Brain microvascular endothelial cell (primary cell): ENCODE measurements around the gene ZNF521.

ENCODE experiments used
- DNase-seq: peaks from one replicate; pipeline ENCODE4 v3.0.0-alpha.2; 2020
- H3K27ac ChIP-seq: fragments of 250-450 bp; sonication (Bioruptor Pico); 2 replicates; pipeline ENCODE4 v1.5.1; 2020; ENCODE audit warnings: mild to moderate bottlenecking, moderate library complexity
- H3K27me3 ChIP-seq: fragments of 250-450 bp; sonication (Bioruptor Pico); replicated peaks from 2 replicates; pipeline ENCODE4 v1.5.1; 2020; ENCODE audit warnings: mild to moderate bottlenecking
- H3K36me3 ChIP-seq: fragments of 250-450 bp; sonication (Bioruptor Pico); replicated peaks from 2 replicates; pipeline ENCODE4 v1.5.1; 2020; ENCODE audit warnings: mild to moderate bottlenecking
- H3K4me3 ChIP-seq: 2 replicates; pipeline ENCODE4 v1.5.1; 2011; ENCODE audit warnings: low read depth, mild to moderate bottlenecking, control low read depth, low read length, moderate library complexity
- in situ Hi-C: cut with HindIII; loops from 2 replicates; pipeline ENCODE4 v1.10.0; 2017; ENCODE audit warnings: low sequenced_read_pairs, low pct_ligation_motif_present
- TF ChIP-seq, protein P1 (sequence below): IDR thresholded peaks from 2 replicates; pipeline ENCODE4 v1.5.1; 2011; ENCODE audit warnings: low read depth, mild to moderate bottlenecking, moderate library complexity, low read length, control low read depth, inconsistent platforms; ENCODE audit errors: missing control alignments

The ZNF521 gene

DNA sequence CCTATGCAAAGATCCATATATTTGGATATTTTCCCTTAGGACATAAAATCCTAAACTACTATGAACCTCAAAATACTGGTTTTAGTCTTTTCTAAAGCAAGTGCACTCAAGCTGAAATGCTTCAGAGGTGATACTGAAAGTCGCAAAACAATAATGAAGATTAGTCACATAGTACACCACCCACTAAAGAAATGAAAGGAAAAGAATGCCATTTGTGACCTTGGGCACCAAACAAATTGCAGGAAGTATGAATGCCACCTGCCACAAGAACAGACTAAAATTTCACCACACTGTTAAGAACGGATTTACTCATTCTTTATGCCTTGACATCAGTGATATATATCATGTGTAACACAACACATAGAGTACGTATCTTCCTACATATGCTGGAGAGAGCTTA, 161.5 kb downstream of the ZNF521 start:
- no peak overlapping the region for H3K27ac ChIP-seq
- no peaks in the 10 kb centered on the region for H3K36me3 ChIP-seq
- TF ChIP-seq, protein P1, sequence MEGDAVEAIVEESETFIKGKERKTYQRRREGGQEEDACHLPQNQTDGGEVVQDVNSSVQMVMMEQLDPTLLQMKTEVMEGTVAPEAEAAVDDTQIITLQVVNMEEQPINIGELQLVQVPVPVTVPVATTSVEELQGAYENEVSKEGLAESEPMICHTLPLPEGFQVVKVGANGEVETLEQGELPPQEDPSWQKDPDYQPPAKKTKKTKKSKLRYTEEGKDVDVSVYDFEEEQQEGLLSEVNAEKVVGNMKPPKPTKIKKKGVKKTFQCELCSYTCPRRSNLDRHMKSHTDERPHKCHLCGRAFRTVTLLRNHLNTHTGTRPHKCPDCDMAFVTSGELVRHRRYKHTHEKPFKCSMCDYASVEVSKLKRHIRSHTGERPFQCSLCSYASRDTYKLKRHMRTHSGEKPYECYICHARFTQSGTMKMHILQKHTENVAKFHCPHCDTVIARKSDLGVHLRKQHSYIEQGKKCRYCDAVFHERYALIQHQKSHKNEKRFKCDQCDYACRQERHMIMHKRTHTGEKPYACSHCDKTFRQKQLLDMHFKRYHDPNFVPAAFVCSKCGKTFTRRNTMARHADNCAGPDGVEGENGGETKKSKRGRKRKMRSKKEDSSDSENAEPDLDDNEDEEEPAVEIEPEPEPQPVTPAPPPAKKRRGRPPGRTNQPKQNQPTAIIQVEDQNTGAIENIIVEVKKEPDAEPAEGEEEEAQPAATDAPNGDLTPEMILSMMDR = no peak
- in situ Hi-C loops = no loop called here
- DNase-seq = no peak
- H3K4me3 ChIP-seq = no peak overlapping the region
- H3K27me3 ChIP-seq = no peaks in the 10 kb centered on the region

DNA sequence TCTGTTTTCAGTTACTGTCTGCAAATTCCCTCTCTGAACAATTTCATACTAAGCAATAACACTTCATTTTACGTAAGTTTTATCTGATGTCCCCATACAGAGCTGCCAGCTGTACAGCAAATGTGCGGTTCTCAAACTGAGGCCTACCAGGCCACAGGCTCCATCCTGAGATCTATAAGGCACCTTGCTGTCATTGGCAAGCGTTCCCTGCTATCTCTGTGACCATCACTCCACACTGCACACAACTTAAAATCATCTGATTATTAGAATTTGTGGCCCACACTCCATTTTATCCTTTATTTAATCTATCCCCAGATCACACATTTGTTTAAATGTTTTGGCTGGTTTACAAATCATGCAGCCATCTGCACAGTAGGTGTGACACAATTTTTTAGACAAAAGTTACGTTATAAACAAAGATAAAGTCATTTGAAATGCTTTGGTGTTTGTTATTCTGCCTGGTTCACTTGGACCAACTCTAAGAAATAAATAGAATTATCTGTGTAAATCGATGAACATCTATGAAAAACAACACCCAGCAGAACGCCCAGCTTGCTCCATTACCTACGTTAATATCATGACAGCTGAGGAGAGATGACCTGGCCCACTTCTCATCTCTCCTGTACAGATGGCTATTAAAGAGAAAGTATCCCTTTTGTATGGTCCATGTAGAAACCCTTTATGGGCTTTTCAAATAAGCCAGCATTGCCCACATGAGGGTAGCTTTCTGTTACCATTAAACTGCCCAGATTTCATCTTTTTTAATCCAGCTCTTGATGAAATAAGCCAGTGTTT, 162.4 kb downstream of the ZNF521 start:
- DNase-seq = no peak
- TF ChIP-seq, protein P1 = no peak
- Histone ChIP-seq H3K4me3 (no peak overlapping the region), H3K27me3 (no peaks in the 10 kb centered on the region), H3K36me3 (no peaks in the 10 kb centered on the region), H3K27ac (no peak overlapping the region)
- in situ Hi-C loops = no loop called here

DNA sequence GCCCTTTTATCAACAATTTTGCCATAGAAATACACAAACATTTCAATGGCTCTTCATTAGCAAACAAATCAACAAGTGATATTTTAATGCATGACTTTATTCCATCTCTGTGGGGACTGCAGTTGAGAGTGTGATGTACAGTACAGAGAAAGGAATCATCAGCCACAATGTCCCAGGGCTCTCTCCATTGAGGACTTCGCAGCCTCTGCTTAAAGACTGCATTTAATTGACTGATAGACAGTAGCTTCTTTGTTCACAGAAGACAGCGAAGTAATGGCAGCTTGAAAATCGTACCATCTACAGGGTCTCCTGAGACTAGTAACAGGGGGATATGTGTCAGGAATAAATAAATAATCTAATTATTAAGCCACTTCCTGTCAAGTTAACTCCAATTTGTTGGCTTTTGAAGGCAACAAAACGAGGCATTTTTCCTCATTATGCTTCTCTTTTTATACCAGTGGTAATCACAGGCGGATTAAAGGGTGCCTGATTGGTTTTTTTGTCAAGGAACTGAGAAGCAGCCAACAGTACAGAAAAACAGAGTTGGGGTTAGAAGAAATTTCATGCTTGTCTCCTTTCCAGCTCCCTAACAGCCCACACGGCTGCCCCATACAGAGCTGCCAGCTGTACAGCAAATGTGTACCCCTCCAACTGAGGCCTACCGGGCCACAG, 164.3 kb downstream of the ZNF521 start:
- TF ChIP-seq, protein P1 = no peak
- no peak for DNase-seq
- Histone ChIP-seq H3K27me3 (no peaks in the 10 kb centered on the region), H3K27ac (no peak overlapping the region), H3K4me3 (no peak overlapping the region), H3K36me3 (no peaks in the 10 kb centered on the region)
- in situ Hi-C loops = no loop called here

DNA sequence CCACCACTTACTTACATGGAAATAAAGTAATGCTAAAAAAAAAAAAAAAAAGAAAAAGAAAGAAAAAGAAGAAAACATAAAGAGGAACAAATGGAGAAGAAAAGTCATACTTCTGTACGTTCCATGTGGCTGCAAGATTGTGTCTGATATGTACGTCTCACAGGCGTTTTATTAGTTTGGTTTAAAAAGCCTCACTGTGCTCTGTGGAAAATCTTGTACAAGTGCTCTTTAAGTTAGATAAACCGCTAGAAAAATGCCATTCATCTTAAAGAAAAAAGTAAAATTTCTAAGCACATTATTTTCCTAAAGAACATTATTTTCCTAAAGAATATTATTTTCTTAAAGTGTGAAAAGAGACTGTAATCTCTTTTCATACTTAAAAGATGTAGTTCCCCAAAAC, 165.1 kb downstream of the ZNF521 start:
- Histone ChIP-seq H3K4me3 (no peak overlapping the region), H3K27me3 (no peaks in the 10 kb centered on the region), H3K36me3 (no peaks in the 10 kb centered on the region), H3K27ac (no peak overlapping the region)
- TF ChIP-seq, protein P1 = no peak
- no peak for DNase-seq
- in situ Hi-C loops = no loop called here

DNA sequence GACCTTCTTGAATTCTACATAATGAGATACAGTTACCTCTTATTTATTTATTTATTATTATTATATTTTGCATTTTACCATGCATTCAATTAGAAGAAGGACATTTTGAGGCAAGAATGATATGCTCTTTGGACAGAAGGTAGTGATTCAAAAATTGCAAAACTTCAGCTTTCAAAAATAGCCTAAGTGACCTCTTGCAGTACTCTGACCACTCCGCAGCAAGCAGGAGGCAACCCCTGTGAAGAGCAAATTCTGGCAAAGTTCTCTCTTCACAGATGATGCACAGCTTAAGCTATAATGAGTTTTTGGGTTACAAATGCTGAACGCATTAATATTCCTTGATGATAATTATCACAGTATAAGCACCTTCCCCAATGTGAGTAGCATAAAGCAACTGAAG, 170.0 kb downstream of the ZNF521 start:
- TF ChIP-seq, protein P1 = no peak
- H3K36me3 ChIP-seq = no peaks in the 10 kb centered on the region
- H3K27ac ChIP-seq = no peak overlapping the region
- in situ Hi-C loops = no loop called here
- no peak for DNase-seq
- H3K27me3 ChIP-seq = no peaks in the 10 kb centered on the region
- no peak overlapping the region for H3K4me3 ChIP-seq
